ENCODE results near the gene DLGAP4.

DLGAP4 gene

GRCh38 chr20:36441416-36441815, 135.3 kb downstream of the DLGAP4 start:
- Histone ChIP-seq H3K36me3 (no peaks in the 10 kb centered on the region), H3K4me3 (no peak overlapping the region), H3K27ac (no peak overlapping the region), H3K4me1 (peaks cover 0 to 3% (median 0%) of the 10 kb centered on the region in 4 donors), H3K9me3 (no peaks in the 10 kb centered on the region), H3K27me3 (peaks cover 0 to 34% of the 10 kb centered on the region in 2 donors)
- intact Hi-C loops (cut with DNase I; ENCODE audit: low total_unique reads) = no loop called here
- no peak for TF ChIP-seq CTCF (IDR thresholded peaks at IDR 0.05)
- DNase-seq = no peak

GRCh38 chr20:36445847-36446246, 139.7 kb downstream of the DLGAP4 start:
- intact Hi-C loops (cut with DNase I; ENCODE audit: low total_unique reads) = no loop called here
- no peak for DNase-seq
- Histone ChIP-seq H3K9me3 (no peaks in the 10 kb centered on the region), H3K4me1 (no peaks in the 10 kb centered on the region), H3K4me3 (no peak overlapping the region), H3K27me3 (peaks cover 0 to 10% of the 10 kb centered on the region in 2 donors), H3K27ac (no peak overlapping the region), H3K36me3 (no peaks in the 10 kb centered on the region)
- TF ChIP-seq CTCF (IDR thresholded peaks at IDR 0.05) = no peak

GRCh38 chr20:36446557-36446956, 140.4 kb downstream of the DLGAP4 start:
- H3K4me3 ChIP-seq = no peak overlapping the region
- intact Hi-C loops (cut with DNase I; ENCODE audit: low total_unique reads) = no loop called here
- no peak for TF ChIP-seq CTCF (IDR thresholded peaks at IDR 0.05)

GRCh38 chr20:36447101-36447500, 141.0 kb downstream of the DLGAP4 start:
- TF ChIP-seq CTCF (IDR thresholded peaks at IDR 0.05) = no peak

More at GRCh38 chr20:36446557-36446956, 140.4 kb downstream of the DLGAP4 start:
- H3K4me1 ChIP-seq = no peaks in the 10 kb centered on the region
- no peak for DNase-seq
- peaks cover 0 to 10% of the 10 kb centered on the region in 2 donors for H3K27me3 ChIP-seq
- no peaks in the 10 kb centered on the region for H3K9me3 ChIP-seq
- H3K36me3 ChIP-seq = no peaks in the 10 kb centered on the region
- no peak overlapping the region for H3K27ac ChIP-seq

GRCh38 chr20:36449663-36450062, 143.5 kb downstream of the DLGAP4 start:
- no peak overlapping the region for H3K27ac ChIP-seq
- H3K36me3 ChIP-seq = no peaks in the 10 kb centered on the region
- intact Hi-C loops (cut with DNase I; ENCODE audit: low total_unique reads) = no loop called here
- DNase-seq = no peak
- H3K4me3 ChIP-seq = no peak overlapping the region
- TF ChIP-seq CTCF (IDR thresholded peaks at IDR 0.05) = no peak
- peaks cover 0 to 6% (median 4%) of the 10 kb centered on the region in 4 donors for H3K4me1 ChIP-seq
- peaks cover 0 to 10% of the 10 kb centered on the region in 2 donors for H3K27me3 ChIP-seq
- no peaks in the 10 kb centered on the region for H3K9me3 ChIP-seq

More at GRCh38 chr20:36447101-36447500, 141.0 kb downstream of the DLGAP4 start:
- Histone ChIP-seq H3K27me3 (peaks cover 0 to 10% of the 10 kb centered on the region in 2 donors), H3K4me1 (no peaks in the 10 kb centered on the region), H3K36me3 (no peaks in the 10 kb centered on the region), H3K9me3 (no peaks in the 10 kb centered on the region), H3K4me3 (no peak overlapping the region), H3K27ac (no peak overlapping the region)
- DNase-seq = no peak
- intact Hi-C loops (cut with DNase I; ENCODE audit: low total_unique reads) = no loop called here

- Histone ChIP-seq H3K27ac (peak overlapping the region; percentile 55 to 64), H3K4me1 (peaks cover 0 to 16% (median 13%) of the 10 kb centered on the region in 4 donors), H3K4me3 (peak overlapping the region in 1 of 2 donors; percentile 11), H3K9me3 (no peaks in the 10 kb centered on the region), H3K36me3 (no peaks in the 10 kb centered on the region), H3K27me3 (no peaks in the 10 kb centered on the region)
- DNase-seq = no peak
- intact Hi-C loops (cut with DNase I; ENCODE audit: low total_unique reads) = no loop called here
- no peak for TF ChIP-seq CTCF (IDR thresholded peaks at IDR 0.05)
Observed at GRCh38 chr20:36454332-36454697, 148.2 kb downstream of the DLGAP4 start.

All from tibial artery (tissue), 4 donors.